ENCODE results near the gene PC. TPM values are rescaled to one million over a fixed set of nuclear protein-coding genes. Genes with fewer than 3 reads are reported as not detected.

Gene PC
- total and polyA plus RNA-seq, 2 experiments from 2014 or later = 18.3 to 21.7 TPM

DNA sequence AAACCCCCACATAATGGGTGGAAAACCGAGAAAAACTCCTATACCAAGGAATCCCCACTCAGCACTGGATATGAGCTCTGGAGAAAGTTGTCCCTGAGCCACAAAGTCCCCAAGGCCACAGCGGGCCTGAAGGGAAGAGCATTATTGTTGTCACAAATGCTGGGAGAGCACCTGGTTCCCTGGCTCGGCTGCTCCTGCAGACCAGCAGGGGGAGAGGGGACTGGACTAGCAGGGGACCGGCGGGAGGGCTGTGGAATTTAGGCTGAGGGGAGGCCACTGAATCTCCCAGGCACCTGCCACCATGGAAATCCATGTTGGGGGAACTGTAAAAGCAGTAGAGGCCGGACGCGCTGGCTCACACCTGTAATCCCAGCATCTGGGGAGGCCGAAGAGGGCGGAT is 7.0 kb downstream of the PC start:
- H3K4me3 ChIP-seq = no peak overlapping the region
- H3K9me2 ChIP-seq (ENCODE audit: insufficient read depth) = no peaks in the 10 kb centered on the region
- Mint-ChIP-seq H3K4me3 (no peak overlapping the region), H3K27ac (no peak overlapping the region; the same call in 1 of the 2 replicates), H3K4me1 (peaks cover 21% of the 10 kb centered on the region), H3K9me3 (no peaks in the 10 kb centered on the region), H3K27me3 (ENCODE audit: insufficient read depth, low read depth, poor library complexity) (peaks cover 2% of the 10 kb centered on the region), H3K36me3 (ENCODE audit: low read depth) (peaks cover under 1% of the 10 kb centered on the region; the same call in 2 of the 3 replicates)
- H3K4me1 ChIP-seq (ENCODE audit: insufficient read depth) = peaks cover 3% of the 10 kb centered on the region; the same call in 1 of the 2 replicates
- H3K27me3 ChIP-seq (ENCODE audit: insufficient read depth) = no peaks in the 10 kb centered on the region
- no peaks in the 10 kb centered on the region for H3F3A ChIP-seq (replicated peaks; ENCODE audit: low read depth)
- H4K20me1 ChIP-seq (replicated peaks; ENCODE audit: insufficient read depth) = no peaks in the 10 kb centered on the region
- ATAC-seq (peak; percentile 82), DNase-seq (ENCODE audit: low spot score) (peak; percentile 69)
- H3K4me2 ChIP-seq = no peak overlapping the region
- H3K79me2 ChIP-seq (replicated peaks; ENCODE audit: insufficient read depth) = 0 out of 2 replicates have a peak, but pooled peaks cover 4% of the 10 kb centered on the region
- H2AFZ ChIP-seq = no peak overlapping the region
- TF ChIP-seq, protein P1, sequence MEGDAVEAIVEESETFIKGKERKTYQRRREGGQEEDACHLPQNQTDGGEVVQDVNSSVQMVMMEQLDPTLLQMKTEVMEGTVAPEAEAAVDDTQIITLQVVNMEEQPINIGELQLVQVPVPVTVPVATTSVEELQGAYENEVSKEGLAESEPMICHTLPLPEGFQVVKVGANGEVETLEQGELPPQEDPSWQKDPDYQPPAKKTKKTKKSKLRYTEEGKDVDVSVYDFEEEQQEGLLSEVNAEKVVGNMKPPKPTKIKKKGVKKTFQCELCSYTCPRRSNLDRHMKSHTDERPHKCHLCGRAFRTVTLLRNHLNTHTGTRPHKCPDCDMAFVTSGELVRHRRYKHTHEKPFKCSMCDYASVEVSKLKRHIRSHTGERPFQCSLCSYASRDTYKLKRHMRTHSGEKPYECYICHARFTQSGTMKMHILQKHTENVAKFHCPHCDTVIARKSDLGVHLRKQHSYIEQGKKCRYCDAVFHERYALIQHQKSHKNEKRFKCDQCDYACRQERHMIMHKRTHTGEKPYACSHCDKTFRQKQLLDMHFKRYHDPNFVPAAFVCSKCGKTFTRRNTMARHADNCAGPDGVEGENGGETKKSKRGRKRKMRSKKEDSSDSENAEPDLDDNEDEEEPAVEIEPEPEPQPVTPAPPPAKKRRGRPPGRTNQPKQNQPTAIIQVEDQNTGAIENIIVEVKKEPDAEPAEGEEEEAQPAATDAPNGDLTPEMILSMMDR (conservative IDR thresholded peaks at IDR 0.05; ENCODE audit: low read depth in 2 of 2) = peak; percentile 29 to 47; a peak in 3 of 4 replicates
- TF ChIP-seq JUNB (IDR thresholded peaks at IDR 0.05; ENCODE audit: unreplicated experiment) = no peak
- peak overlapping the region; percentile 45; the same call in 1 of the 2 replicates for H3K27ac ChIP-seq (ENCODE audit: low read depth)
- no peaks in the 10 kb centered on the region for H3K36me3 ChIP-seq (ENCODE audit: insufficient read depth)

DNA sequence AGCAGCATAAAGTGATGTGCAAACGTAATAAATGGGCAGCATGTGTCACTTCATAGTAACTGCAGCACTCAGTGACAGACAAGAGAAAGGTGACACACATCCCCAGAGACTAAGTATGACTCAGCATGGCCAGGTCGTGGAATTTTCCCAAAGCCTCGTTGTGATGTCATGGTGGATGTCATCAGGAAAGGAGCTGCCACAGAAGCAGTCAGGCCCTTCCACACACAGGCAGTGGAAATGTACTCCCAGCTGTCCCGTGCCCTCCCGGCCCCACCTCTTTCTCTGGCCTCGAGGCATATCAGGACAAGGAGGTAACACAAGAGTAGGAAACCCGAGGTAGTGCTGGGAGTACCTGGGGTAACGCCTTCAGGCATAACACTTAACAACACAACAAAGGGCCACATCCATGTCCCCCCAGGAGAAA is 8.1 kb downstream of the PC start:
- TF ChIP-seq POLR2AphosphoS5 (IDR thresholded peaks at IDR 0.05; ENCODE audit: low read depth) (no peak), EZH2 (IDR thresholded peaks at IDR 0.05; ENCODE audit: low read depth, unreplicated experiment) (no peak), CREB1 (CRISPR knock-in tag; IDR thresholded peaks at IDR 0.05; ENCODE audit: low read depth) (0 out of 2 replicates have a peak, but pooled peaks have one; percentile 10), NANOG (IDR thresholded peaks at IDR 0.05; ENCODE audit: borderline replicate concordance) (no peak), EZH2phosphoT487 (IDR thresholded peaks at IDR 0.05; ENCODE audit: unreplicated experiment) (no peak), ZNF114 (CRISPR knock-in tag; IDR thresholded peaks at IDR 0.05) (no peak), ZNF331 (CRISPR knock-in tag; IDR thresholded peaks at IDR 0.05; ENCODE audit: low read depth) (no peak)
- no peak overlapping the region for H2AFZ ChIP-seq

More for the DNA sequence above, 8.1 kb downstream of the PC start:
- no peak overlapping the region for H3K4me3 Mint-ChIP-seq
- no peak overlapping the region for H3K4me3 ChIP-seq
- H3F3A ChIP-seq (replicated peaks; ENCODE audit: low read depth) = no peaks in the 10 kb centered on the region
- peaks cover 2% of the 10 kb centered on the region; the same call in 2 of the 3 replicates for H3K36me3 Mint-ChIP-seq (ENCODE audit: low read depth)
- no peaks in the 10 kb centered on the region for H4K20me1 ChIP-seq (replicated peaks; ENCODE audit: insufficient read depth)
- DNase-seq (ENCODE audit: low spot score) (peak; percentile 35), ATAC-seq (peak; percentile 39)
- peaks cover 3% of the 10 kb centered on the region; the same call in 1 of the 2 replicates for H3K4me1 ChIP-seq (ENCODE audit: insufficient read depth)
- H3K36me3 ChIP-seq (ENCODE audit: insufficient read depth) = no peaks in the 10 kb centered on the region
- H3K27ac Mint-ChIP-seq = peak overlapping the region; percentile 87
- H3K4me1 Mint-ChIP-seq = peaks cover 18% of the 10 kb centered on the region
- H3K4me2 ChIP-seq = no peak overlapping the region
- H3K27me3 Mint-ChIP-seq (ENCODE audit: insufficient read depth, low read depth, poor library complexity) = peaks cover 4% of the 10 kb centered on the region
- 0 out of 2 replicates have a peak, but pooled peaks cover 1% of the 10 kb centered on the region for H3K79me2 ChIP-seq (replicated peaks; ENCODE audit: insufficient read depth)
- H3K27ac ChIP-seq (ENCODE audit: low read depth) = peak overlapping the region; percentile 30; the same call in 1 of the 2 replicates
- no peaks in the 10 kb centered on the region for H3K9me2 ChIP-seq (ENCODE audit: insufficient read depth)
- no peaks in the 10 kb centered on the region for H3K9me3 Mint-ChIP-seq
- H3K27me3 ChIP-seq (ENCODE audit: insufficient read depth) = no peaks in the 10 kb centered on the region
